Measurements from ENCODE around the gene MPDU1. TPM values are rescaled to one million over a fixed set of nuclear protein-coding genes. Genes with fewer than 3 reads are reported as not detected.

MPDU1 gene
- total and polyA plus RNA-seq, 4 donors: 55.3 to 136 (median 91.2) TPM

GRCh38 chr17:7636163-7636562, 52.5 kb downstream of the MPDU1 start:
- 70% methylated on average over 5 of the region's 5 CpGs for WGBS
- DNase-seq (ENCODE audit: low spot score): no peak
- H3K9me3 ChIP-seq (ENCODE audit: control insufficient read depth in 4 of 4, low read length in 3 of 4): no peaks in the 10 kb centered on the region
- no peaks in the 10 kb centered on the region for H3K27me3 ChIP-seq (ENCODE audit: control insufficient read depth in 4 of 4, insufficient read depth in 4 of 4, low read length in 3 of 4)
- TF ChIP-seq, protein P1, sequence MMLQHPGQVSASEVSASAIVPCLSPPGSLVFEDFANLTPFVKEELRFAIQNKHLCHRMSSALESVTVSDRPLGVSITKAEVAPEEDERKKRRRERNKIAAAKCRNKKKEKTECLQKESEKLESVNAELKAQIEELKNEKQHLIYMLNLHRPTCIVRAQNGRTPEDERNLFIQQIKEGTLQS (IDR thresholded peaks at IDR 0.05): no peak
- TF ChIP-seq TAF1 (conservative IDR thresholded peaks at IDR 0.05) (no peak), YY1 (IDR thresholded peaks at IDR 0.05) (no peak), EGR1 (IDR thresholded peaks at IDR 0.05; ENCODE audit: low read depth in 2 of 2) (no peak), SP1 (IDR thresholded peaks at IDR 0.05) (no peak), GABPA (IDR thresholded peaks at IDR 0.05 in 1 of 2, conservative IDR thresholded peaks at IDR 0.05 in 1 of 2) (no peak), MAX (IDR thresholded peaks at IDR 0.05) (no peak), ZBTB33 (IDR thresholded peaks at IDR 0.05) (no peak)
- no peak overlapping the region for H3K27ac ChIP-seq (ENCODE audit: low read depth in 1 of 2, low read length in 2 of 2)
- no peak overlapping the region for H3K4me3 ChIP-seq (ENCODE audit: low read depth in 1 of 3, low read length in 3 of 3)
- peaks cover 8 to 22% (median 21%) of the 10 kb centered on the region in 4 donors for H3K4me1 ChIP-seq (ENCODE audit: control insufficient read depth in 4 of 4, insufficient read depth in 4 of 4, low read length in 3 of 4)
- no peaks in the 10 kb centered on the region for H3K36me3 ChIP-seq (ENCODE audit: control insufficient read depth in 4 of 4, insufficient read depth in 3 of 4, low read depth in 1 of 4, low read length in 3 of 4)
- H3K9ac ChIP-seq (ENCODE audit: low read depth in 1 of 2, low read length in 2 of 2): no peak overlapping the region

Small RNAs within 50 kb of the gene (small RNA-seq; reads per million reads assigned to genes)
- gene CD68 (not detected), gene RF00019 (not detected), gene SNORA48 (not detected), gene SNORD10 (not detected)

Other genes with a start within 250 kb of the MPDU1 start
- gene ACAP1, start 247.3 kb upstream of the MPDU1 start, total RNA-seq: 1 to 10 TPM; 4.9 to 7.4 TPM
- gene ACAP1, start 247.3 kb upstream of the MPDU1 start, polyA plus RNA-seq: 1 to 10 TPM; 1.1 to 4.5 TPM
- 1 to 10 TPM in 1 of 2 donors, under 1 TPM in 1; 0.89 to 2.0 TPM for gene KCTD11, start 231.7 kb upstream of the MPDU1 start, total RNA-seq
- 1 to 10 TPM in 1 of 2 donors, under 1 TPM in 1; 0.39 to 3.5 TPM for gene KCTD11, start 231.7 kb upstream of the MPDU1 start, polyA plus RNA-seq
- gene TMEM95, start 228.7 kb upstream of the MPDU1 start, total RNA-seq: not detected
- not detected for gene TMEM95, start 228.7 kb upstream of the MPDU1 start, polyA plus RNA-seq
- 1 to 10 TPM in 1 of 2 donors, under 1 TPM in 1; 0.05 to 3.2 TPM for gene TNK1, start 202.8 kb upstream of the MPDU1 start, total RNA-seq
- gene TNK1, start 202.8 kb upstream of the MPDU1 start, polyA plus RNA-seq: 1 to 10 TPM; 1.9 to 3.5 TPM
- gene PLSCR3, start 189.3 kb upstream of the MPDU1 start, total RNA-seq: 1 to 10 TPM; 2.8 to 4.2 TPM
- gene PLSCR3, start 189.3 kb upstream of the MPDU1 start, polyA plus RNA-seq: 10 to 100 TPM in 1 of 2 donors, 1 to 10 TPM in 1; 4.0 to 10.9 TPM
- gene TMEM256, start 179.8 kb upstream of the MPDU1 start, total RNA-seq: 100 to 1,000 TPM in 1 of 2 donors, 10 to 100 TPM in 1; 30.0 to 130 TPM
- gene TMEM256, start 179.8 kb upstream of the MPDU1 start, polyA plus RNA-seq: 10 to 100 TPM; 95.6 to 99.8 TPM
- 1 to 10 TPM in 1 of 2 donors, under 1 TPM in 1; 0.47 to 1.3 TPM for gene NLGN2, start 176.0 kb upstream of the MPDU1 start, total RNA-seq
- 1 to 10 TPM in 1 of 2 donors, under 1 TPM in 1; 0.24 to 2.4 TPM for gene NLGN2, start 176.0 kb upstream of the MPDU1 start, polyA plus RNA-seq
- not detected for gene SPEM1, start 163.5 kb upstream of the MPDU1 start, total RNA-seq
- gene SPEM1, start 163.5 kb upstream of the MPDU1 start, polyA plus RNA-seq: not detected
- not detected for gene SPEM2, start 158.2 kb upstream of the MPDU1 start, total RNA-seq
- gene SPEM2, start 158.2 kb upstream of the MPDU1 start, polyA plus RNA-seq: not detected
- not detected for gene SPEM3, start 155.0 kb upstream of the MPDU1 start, total RNA-seq
- gene SPEM3, start 155.0 kb upstream of the MPDU1 start, polyA plus RNA-seq: not detected
- gene TMEM102, start 148.4 kb upstream of the MPDU1 start, total RNA-seq: 1 to 10 TPM; 1.6 to 2.9 TPM
- 1 to 10 TPM; 1.6 to 3.3 TPM for gene TMEM102, start 148.4 kb upstream of the MPDU1 start, polyA plus RNA-seq
- gene FGF11, start 144.3 kb upstream of the MPDU1 start, total RNA-seq: under 1 TPM; 0.19 to 0.25 TPM
- under 1 TPM; 0.17 to 0.21 TPM for gene FGF11, start 144.3 kb upstream of the MPDU1 start, polyA plus RNA-seq
- 1 to 10 TPM; 4.2 to 7.4 TPM for gene CHRNB1, start 138.8 kb upstream of the MPDU1 start, total RNA-seq
- 10 to 100 TPM in 1 of 2 donors, 1 to 10 TPM in 1; 7.0 to 11.5 TPM for gene CHRNB1, start 138.8 kb upstream of the MPDU1 start, polyA plus RNA-seq
- gene ZBTB4, start 104.2 kb upstream of the MPDU1 start, total RNA-seq: 1 to 10 TPM; 4.6 to 6.0 TPM
- gene ZBTB4, start 104.2 kb upstream of the MPDU1 start, polyA plus RNA-seq: 1 to 10 TPM; 1.5 to 5.7 TPM
- gene SLC35G6, start 102.4 kb upstream of the MPDU1 start, total RNA-seq: not detected
- not detected for gene SLC35G6, start 102.4 kb upstream of the MPDU1 start, polyA plus RNA-seq
- 10 to 100 TPM; 53.5 to 54.4 TPM for gene POLR2A, start 99.5 kb upstream of the MPDU1 start, total RNA-seq
- 10 to 100 TPM; 13.3 to 16.2 TPM for gene POLR2A, start 99.5 kb upstream of the MPDU1 start, polyA plus RNA-seq
- 1 to 10 TPM; 4.2 to 5.7 TPM for gene TNFSF12, start 34.8 kb upstream of the MPDU1 start, total RNA-seq
- gene TNFSF12, start 34.8 kb upstream of the MPDU1 start, polyA plus RNA-seq: 10 to 100 TPM in 1 of 2 donors, 1 to 10 TPM in 1; 5.2 to 13.1 TPM
- gene TNFSF13, start 25.1 kb upstream of the MPDU1 start, total RNA-seq: 1 to 10 TPM; 1.4 to 4.6 TPM
- 1 to 10 TPM; 4.4 to 9.3 TPM for gene TNFSF13, start 25.1 kb upstream of the MPDU1 start, polyA plus RNA-seq
- gene SENP3, start 21.9 kb upstream of the MPDU1 start, total RNA-seq: 10 to 100 TPM; 21.3 to 29.2 TPM
- gene SENP3, start 21.9 kb upstream of the MPDU1 start, polyA plus RNA-seq: 10 to 100 TPM in 1 of 2 donors, 1 to 10 TPM in 1; 4.9 to 18.2 TPM
- gene CD68, start 4.2 kb upstream of the MPDU1 start, total RNA-seq: 10 to 100 TPM; 15.8 to 50.4 TPM
- 10 to 100 TPM; 14.2 to 88.6 TPM for gene CD68, start 4.2 kb upstream of the MPDU1 start, polyA plus RNA-seq
- under 1 TPM in 1 of 2 donors, not detected in 1; 0.17 TPM for gene SOX15, start 6.2 kb downstream of the MPDU1 start, total RNA-seq
- gene SOX15, start 6.2 kb downstream of the MPDU1 start, polyA plus RNA-seq: under 1 TPM; 0.06 to 0.33 TPM
- gene FXR2, start 31.0 kb downstream of the MPDU1 start, total RNA-seq: 10 to 100 TPM; 12.4 to 18.3 TPM
- 10 to 100 TPM in 1 of 2 donors, 1 to 10 TPM in 1; 6.8 to 17.2 TPM for gene FXR2, start 31.0 kb downstream of the MPDU1 start, polyA plus RNA-seq
- gene SAT2, start 44.0 kb downstream of the MPDU1 start, total RNA-seq: 10 to 100 TPM; 25.9 to 53.8 TPM
- gene SAT2, start 44.0 kb downstream of the MPDU1 start, polyA plus RNA-seq: 100 to 1,000 TPM; 158 to 181 TPM
- 10 to 100 TPM in 1 of 2 donors, 1 to 10 TPM in 1; 3.5 to 15.3 TPM for gene SHBG, start 46.3 kb downstream of the MPDU1 start, total RNA-seq
- 10 to 100 TPM; 29.0 to 61.6 TPM for gene SHBG, start 46.3 kb downstream of the MPDU1 start, polyA plus RNA-seq
- 1 to 10 TPM in 1 of 2 donors, under 1 TPM in 1; 0.33 to 8.3 TPM for gene ATP1B2, start 67.1 kb downstream of the MPDU1 start, total RNA-seq
- gene ATP1B2, start 67.1 kb downstream of the MPDU1 start, polyA plus RNA-seq: 1 to 10 TPM in 1 of 2 donors, under 1 TPM in 1; 0.53 to 3.4 TPM
- gene TP53, start 103.6 kb downstream of the MPDU1 start, total RNA-seq: 10 to 100 TPM; 12.3 to 18.4 TPM
- 10 to 100 TPM in 1 of 2 donors, 1 to 10 TPM in 1; 8.3 to 13.0 TPM for gene TP53, start 103.6 kb downstream of the MPDU1 start, polyA plus RNA-seq
- gene WRAP53, start 104.6 kb downstream of the MPDU1 start, total RNA-seq: 1 to 10 TPM; 1.8 to 3.3 TPM
- gene WRAP53, start 104.6 kb downstream of the MPDU1 start, polyA plus RNA-seq: 1 to 10 TPM; 2.3 to 3.0 TPM
- gene EFNB3, start 121.3 kb downstream of the MPDU1 start, total RNA-seq: under 1 TPM; 0.33 to 0.50 TPM
- under 1 TPM; 0.19 to 0.80 TPM for gene EFNB3, start 121.3 kb downstream of the MPDU1 start, polyA plus RNA-seq
- under 1 TPM; under 0.01 to 0.25 TPM for gene DNAH2, start 133.9 kb downstream of the MPDU1 start, total RNA-seq
- gene DNAH2, start 133.9 kb downstream of the MPDU1 start, polyA plus RNA-seq: under 1 TPM; 0.03 to 0.07 TPM